Gastrocnemius medialis (tissue), 4 donors: ENCODE measurements around the gene LRRC28.

Experiments used
- CTCF ChIP-seq, 5 experiments: fragments of 450-650 bp in 3 of 5; fragments of 200-600 bp in 2 of 5; sonication (generic) in 2 of 5; IDR thresholded peaks in 4 of 5; conservative IDR thresholded peaks in 1 of 5; 1 replicate in 4 of 5; 2 replicates in 1 of 5; pipeline ENCODE4 v1.5.1; 2016 to 2019; ENCODE audit warnings: antibody characterized with exemption in 5 of 5, mild to moderate bottlenecking in 3 of 5, moderate library complexity in 3 of 5
- POLR2A ChIP-seq, 2 donors: fragments of 450-650 bp; IDR thresholded peaks; one replicate each; pipeline ENCODE4 v1.6.1; 2017; ENCODE audit warnings: antibody characterized with exemption in 2 of 2, mild to moderate bottlenecking in 2 of 2, moderate library complexity in 2 of 2

- TF ChIP-seq CTCF (IDR thresholded peaks at IDR 0.05 in 4 of 5, conservative IDR thresholded peaks at IDR 0.05 in 1 of 5) (no peak), POLR2A (IDR thresholded peaks at IDR 0.05) (no peak)
Measured at GRCh38 chr15:99333413-99333812, 82.1 kb downstream of the LRRC28 start.
